ENCODE measurements around the gene LHX5.

LHX5 gene

GRCh38 chr12:113422030-113422885 is 49.4 kb downstream of the LHX5 start, which contains the start of gene SDSL:
TSS of gene SDSL (plus strand) at chr12:113422380. CDS start at chr12:113427983, 5,603 bp downstream.
- FAIRE-seq (peak; percentile 91), DNase-seq (ENCODE audit: extremely low spot score, insufficient read length, low read depth) (peak; percentile 49)

GRCh38 chr12:113420996-113421595 is 50.6 kb downstream of the LHX5 start:
- DNase-seq (ENCODE audit: extremely low spot score, insufficient read length, low read depth) (no peak), FAIRE-seq (no peak)

- FAIRE-seq (no peak), DNase-seq (ENCODE audit: extremely low spot score, insufficient read length, low read depth) (no peak)
These were observed 53.3 kb downstream of the LHX5 start for GRCh38 chr12:113418213-113418879.

- DNase-seq (ENCODE audit: extremely low spot score, insufficient read length, low read depth), result no peak
- FAIRE-seq, result no peak
These were observed 55.4 kb downstream of the LHX5 start for GRCh38 chr12:113416091-113416754.

GRCh38 chr12:113414519-113415038 is 57.1 kb downstream of the LHX5 start:
- FAIRE-seq (no peak), DNase-seq (ENCODE audit: extremely low spot score, insufficient read length, low read depth) (no peak)

GRCh38 chr12:113413488-113413939 is 58.2 kb downstream of the LHX5 start:
- no peak for DNase-seq (ENCODE audit: extremely low spot score, insufficient read length, low read depth)
- FAIRE-seq, result no peak

Measured in GM18507 (cell line).